DND-41 (cell line): Measurements from ENCODE around the gene B4GALT6.

ENCODE experiments used
- ATAC-seq: fragments of 200-7000 bp; cut with Tn5 transposase; 3 replicates; pipeline ENCODE4 v1.9.1; 2021; ENCODE audit warnings: low read depth; ENCODE audit not compliant: insufficient read depth
- DNase-seq: peaks from one replicate; pipeline ENCODE4 v3.0.0-alpha.2; 2020
- H2AFZ ChIP-seq: 2 replicates; pipeline ENCODE4 v1.6.0; 2012; ENCODE audit warnings: low read depth, low read length
- H3K27ac ChIP-seq: 2 replicates; pipeline ENCODE4 v1.5.1; 2012; ENCODE audit warnings: low read length, inconsistent platforms
- H3K27me3 ChIP-seq: fragments of 200-600 bp; sonication (generic); 2 replicates; pipeline ENCODE4 v1.6.0; 2012; ENCODE audit warnings: low read length, mild to moderate bottlenecking, inconsistent platforms; ENCODE audit not compliant: insufficient read depth, poor library complexity
- H3K36me3 ChIP-seq: 2 replicates; pipeline ENCODE4 v1.5.1; 2012; ENCODE audit warnings: low read length, inconsistent platforms; ENCODE audit not compliant: insufficient read depth
- H3K4me1 ChIP-seq: 2 replicates; pipeline ENCODE4 v1.5.1; 2012; ENCODE audit warnings: mild to moderate bottlenecking, low read length; ENCODE audit not compliant: insufficient read depth
- H3K4me2 ChIP-seq: 2 replicates; pipeline ENCODE4 v1.6.0; 2012; ENCODE audit warnings: mild to moderate bottlenecking, moderate library complexity, low read length, inconsistent platforms; ENCODE audit not compliant: insufficient read depth
- H3K4me3 ChIP-seq, 2 experiments: fragments of 200-600 bp in 1 of 2; shearing (Covaris generic) in 1 of 2; 2 replicates each; pipeline ENCODE4 v1.5.1; 2012 to 2016; ENCODE audit warnings: inconsistent platforms in 2 of 2, low read length in 2 of 2, mild to moderate bottlenecking in 2 of 2, low read depth in 1 of 2, moderate library complexity in 1 of 2
- H3K79me2 ChIP-seq: 2 replicates; pipeline ENCODE4 v1.6.0; 2012; ENCODE audit warnings: low read length, inconsistent platforms; ENCODE audit not compliant: insufficient read depth
- H3K9ac ChIP-seq: 2 replicates; pipeline ENCODE4 v1.6.0; 2012; ENCODE audit warnings: low read depth, mild to moderate bottlenecking, inconsistent platforms, low read length, moderate library complexity
- H3K9me3 ChIP-seq: 2 replicates; pipeline ENCODE4 v1.5.1; 2012; ENCODE audit warnings: low read length, moderate library complexity, mild to moderate bottlenecking, inconsistent platforms; ENCODE audit not compliant: insufficient read depth, severe bottlenecking
- H4K20me1 ChIP-seq: 2 replicates; pipeline ENCODE4 v1.6.0; 2012; ENCODE audit warnings: low read length; ENCODE audit not compliant: insufficient read depth
- CTCF ChIP-seq: IDR thresholded peaks from 2 replicates; pipeline ENCODE4 v1.5.1; 2012; ENCODE audit warnings: borderline replicate concordance, low read length, moderate library complexity, mild to moderate bottlenecking; ENCODE audit not compliant: poor library complexity, severe bottlenecking; ENCODE audit errors: extremely low read depth
- EZH2 ChIP-seq: IDR thresholded peaks from 3 replicates; pipeline ENCODE4 v1.6.1; 2012; ENCODE audit warnings: borderline replicate concordance, low read depth, mild to moderate bottlenecking, moderate library complexity, low read length, inconsistent platforms; ENCODE audit not compliant: severe bottlenecking

The B4GALT6 gene

GRCh38 chr18:31678425-31678824 lies 6.0 kb downstream of the B4GALT6 start:
- no peak overlapping the region for H3K4me2 ChIP-seq

GRCh38 chr18:31677592-31677991 lies 6.8 kb downstream of the B4GALT6 start:
- Histone ChIP-seq H4K20me1 (peaks cover 51% of the 10 kb centered on the region), H3K36me3 (no peaks in the 10 kb centered on the region), H3K9ac (no peak overlapping the region), H3K4me3 (no peak overlapping the region), H3K4me2 (no peak overlapping the region), H3K4me1 (peaks cover 19% of the 10 kb centered on the region), H3K79me2 (peaks cover 75% of the 10 kb centered on the region), H3K27me3 (no peaks in the 10 kb centered on the region), H3K9me3 (no peaks in the 10 kb centered on the region), H3K27ac (no peak overlapping the region), H2AFZ (no peak overlapping the region)
- TF ChIP-seq EZH2 = no peak
- no peak for TF ChIP-seq CTCF
- DNase-seq = no peak
- no peak for ATAC-seq

More at GRCh38 chr18:31678425-31678824, 6.0 kb downstream of the B4GALT6 start:
- no peak for ATAC-seq
- H2AFZ ChIP-seq = no peak overlapping the region
- H3K36me3 ChIP-seq = no peaks in the 10 kb centered on the region
- H4K20me1 ChIP-seq = peaks cover 44% of the 10 kb centered on the region
- H3K79me2 ChIP-seq = peaks cover 83% of the 10 kb centered on the region
- no peaks in the 10 kb centered on the region for H3K9me3 ChIP-seq
- H3K27me3 ChIP-seq = no peaks in the 10 kb centered on the region
- TF ChIP-seq EZH2 (no peak), CTCF (no peak)
- no peak overlapping the region for H3K9ac ChIP-seq
- H3K4me3 ChIP-seq = no peak overlapping the region
- DNase-seq = no peak
- H3K4me1 ChIP-seq = peaks cover 27% of the 10 kb centered on the region
- H3K27ac ChIP-seq = no peak overlapping the region

GRCh38 chr18:31675404-31675803 lies 9.0 kb downstream of the B4GALT6 start:
- no peak overlapping the region for H3K27ac ChIP-seq
- H3K9me3 ChIP-seq = no peaks in the 10 kb centered on the region
- H3K36me3 ChIP-seq = no peaks in the 10 kb centered on the region
- no peak overlapping the region for H3K4me3 ChIP-seq
- no peak for ATAC-seq
- H3K9ac ChIP-seq = no peak overlapping the region
- no peak for DNase-seq
- no peak overlapping the region for H3K4me2 ChIP-seq
- H2AFZ ChIP-seq = no peak overlapping the region
- H3K4me1 ChIP-seq = peaks cover 3% of the 10 kb centered on the region
- H4K20me1 ChIP-seq = peaks cover 49% of the 10 kb centered on the region
- H3K27me3 ChIP-seq = no peaks in the 10 kb centered on the region
- H3K79me2 ChIP-seq = peaks cover 58% of the 10 kb centered on the region
- no peak for TF ChIP-seq EZH2
- TF ChIP-seq CTCF = no peak

GRCh38 chr18:31672628-31673135 lies 11.7 kb downstream of the B4GALT6 start:
- no peak for ATAC-seq
- Histone ChIP-seq H3K9ac (no peak overlapping the region), H3K4me2 (no peak overlapping the region), H3K4me3 (no peak overlapping the region), H3K27ac (no peak overlapping the region), H3K27me3 (no peaks in the 10 kb centered on the region), H3K36me3 (no peaks in the 10 kb centered on the region), H3K79me2 (peaks cover 37% of the 10 kb centered on the region), H4K20me1 (peaks cover 26% of the 10 kb centered on the region; the same call in 1 of the 2 replicates), H3K9me3 (no peaks in the 10 kb centered on the region), H2AFZ (no peak overlapping the region), H3K4me1 (no peaks in the 10 kb centered on the region)
- no peak for TF ChIP-seq CTCF
- TF ChIP-seq EZH2 = no peak
- no peak for DNase-seq
